Trophoblast cell (in vitro differentiated cells and primary cell): ENCODE measurements around the gene FAM24B.

ENCODE experiments used
- DNase-seq, 2 donors: peaks; one replicate each; pipeline ENCODE4 v3.0.0-alpha.2; 2016
- H2AFZ ChIP-seq: 2 replicates; pipeline ENCODE4 v1.6.1; 2013; ENCODE audit warnings: low read length, moderate library complexity, mild to moderate bottlenecking; ENCODE audit not compliant: insufficient read depth, poor library complexity
- H2AK5ac ChIP-seq: 2 replicates; pipeline ENCODE4 v1.6.1; 2013; ENCODE audit warnings: mild to moderate bottlenecking, low read length
- H2BK120ac ChIP-seq: 2 replicates; pipeline ENCODE4 v1.6.1; 2013; ENCODE audit warnings: low read length, mild to moderate bottlenecking, moderate library complexity; ENCODE audit not compliant: insufficient read depth, poor library complexity
- H2BK12ac ChIP-seq: 2 replicates; pipeline ENCODE4 v1.6.1; 2013; ENCODE audit warnings: mild to moderate bottlenecking, low read length, moderate library complexity
- H2BK5ac ChIP-seq: 2 replicates; pipeline ENCODE4 v1.6.1; 2013; ENCODE audit warnings: low read length, low read depth, moderate library complexity, mild to moderate bottlenecking; ENCODE audit not compliant: poor library complexity
- H3K14ac ChIP-seq: 2 replicates; pipeline ENCODE4 v1.6.1; 2013; ENCODE audit warnings: mild to moderate bottlenecking, low read length
- H3K18ac ChIP-seq: 2 replicates; pipeline ENCODE4 v1.6.1; 2013; ENCODE audit warnings: mild to moderate bottlenecking, low read length
- H3K23ac ChIP-seq: 2 replicates; pipeline ENCODE4 v1.6.1; 2013; ENCODE audit warnings: low read length
- H3K27ac ChIP-seq: 2 replicates; pipeline ENCODE4 v1.5.1; 2013; ENCODE audit warnings: low read depth, mild to moderate bottlenecking, inconsistent platforms, low read length, moderate library complexity
- H3K27me3 ChIP-seq: 2 replicates; pipeline ENCODE4 v1.6.1; 2013; ENCODE audit warnings: inconsistent platforms, mild to moderate bottlenecking, low read length, moderate library complexity; ENCODE audit not compliant: insufficient read depth
- H3K36me3 ChIP-seq, 2 experiments: 1 replicate in 1 of 2; 2 replicates in 1 of 2; pipeline ENCODE4 v1.6.1; 2013; ENCODE audit warnings: low read length in 2 of 2, mild to moderate bottlenecking in 2 of 2, moderate library complexity in 1 of 2; ENCODE audit not compliant: insufficient read depth in 2 of 2, control insufficient read depth in 1 of 2
- H3K4ac ChIP-seq: 2 replicates; pipeline ENCODE4 v1.6.1; 2013; ENCODE audit warnings: low read depth, mild to moderate bottlenecking, low read length, moderate library complexity
- H3K4me1 ChIP-seq, 2 experiments: 1 replicate in 1 of 2; 2 replicates in 1 of 2; pipeline ENCODE4 v1.6.1; 2013; ENCODE audit warnings: low read length in 2 of 2, mild to moderate bottlenecking in 2 of 2, moderate library complexity in 1 of 2; ENCODE audit not compliant: insufficient read depth in 2 of 2, control insufficient read depth in 1 of 2
- H3K4me2 ChIP-seq: 2 replicates; pipeline ENCODE4 v1.6.1; 2013; ENCODE audit warnings: inconsistent platforms, mild to moderate bottlenecking, low read length, moderate library complexity
- H3K4me3 ChIP-seq: 2 replicates; pipeline ENCODE4 v1.5.1; 2013; ENCODE audit warnings: mild to moderate bottlenecking, low read depth, low read length, inconsistent platforms
- H3K79me1 ChIP-seq: one replicate; pipeline ENCODE4 v1.6.1; 2013; ENCODE audit warnings: low read length
- H3K79me2 ChIP-seq: 2 replicates; pipeline ENCODE4 v1.6.1; 2013; ENCODE audit warnings: low read length, mild to moderate bottlenecking; ENCODE audit not compliant: control insufficient read depth, insufficient read depth, poor library complexity
- H3K9ac ChIP-seq: 2 replicates; pipeline ENCODE4 v1.6.1; 2013; ENCODE audit warnings: mild to moderate bottlenecking, low read length
- H3K9me3 ChIP-seq: 2 replicates; pipeline ENCODE4 v1.6.1; 2013; ENCODE audit warnings: low read depth, mild to moderate bottlenecking, control low read depth, inconsistent platforms, low read length; ENCODE audit not compliant: insufficient read depth
- H4K12ac ChIP-seq: 2 replicates; pipeline ENCODE4 v1.6.1; 2013; ENCODE audit warnings: low read depth, mild to moderate bottlenecking, low read length, moderate library complexity
- H4K8ac ChIP-seq: 2 replicates; pipeline ENCODE4 v1.6.1; 2013; ENCODE audit warnings: low read depth, mild to moderate bottlenecking, low read length, moderate library complexity
- H4K91ac ChIP-seq: one replicate; pipeline ENCODE4 v1.6.1; 2013; ENCODE audit warnings: low read depth, mild to moderate bottlenecking, low read length, moderate library complexity
- WGBS: extraction: QIAGEN DNeasy Blood & Tissue Kit; methylation state at CpG from one replicate; pipeline ENCODE4 v1.1.7; 2013; ENCODE audit warnings: missing lambda C conversion rate; ENCODE audit not compliant: insufficient read length, insufficient coverage; ENCODE audit errors: extremely low coverage; 5-methylcytosine and 5-hydroxymethylcytosine counted together

The FAM24B gene

GRCh38 chr10:122822973-122823690 lies 56.2 kb downstream of the FAM24B start:
- H3K4me1 ChIP-seq, result no peaks in the 10 kb centered on the region
- H3K36me3 ChIP-seq, result no peaks in the 10 kb centered on the region
- H2BK12ac ChIP-seq, result no peak overlapping the region
- H3K27me3 ChIP-seq, result no peaks in the 10 kb centered on the region
- no peak overlapping the region for H2AFZ ChIP-seq
- no peak overlapping the region for H3K18ac ChIP-seq
- H3K23ac ChIP-seq, result no peak overlapping the region
- H4K8ac ChIP-seq, result no peak overlapping the region
- no peak for DNase-seq
- no peak overlapping the region for H3K4me3 ChIP-seq
- no peak overlapping the region for H3K27ac ChIP-seq
- no peak overlapping the region for H2BK120ac ChIP-seq
- no peaks in the 10 kb centered on the region for H3K79me1 ChIP-seq
- no peak overlapping the region for H3K4me2 ChIP-seq
- H3K79me2 ChIP-seq, result no peaks in the 10 kb centered on the region
- H3K14ac ChIP-seq, result no peak overlapping the region
- no CpG with 5 or more reads among the region's 11 CpGs for whole genome bisulfite sequencing
- no peak overlapping the region for H3K9ac ChIP-seq
- H4K12ac ChIP-seq, result no peak overlapping the region
- no peak overlapping the region for H2AK5ac ChIP-seq
- no peak overlapping the region for H2BK5ac ChIP-seq
- peaks cover 3% of the 10 kb centered on the region for H3K9me3 ChIP-seq
- H4K91ac ChIP-seq, result no peak overlapping the region
- no peak overlapping the region for H3K4ac ChIP-seq

DNA sequence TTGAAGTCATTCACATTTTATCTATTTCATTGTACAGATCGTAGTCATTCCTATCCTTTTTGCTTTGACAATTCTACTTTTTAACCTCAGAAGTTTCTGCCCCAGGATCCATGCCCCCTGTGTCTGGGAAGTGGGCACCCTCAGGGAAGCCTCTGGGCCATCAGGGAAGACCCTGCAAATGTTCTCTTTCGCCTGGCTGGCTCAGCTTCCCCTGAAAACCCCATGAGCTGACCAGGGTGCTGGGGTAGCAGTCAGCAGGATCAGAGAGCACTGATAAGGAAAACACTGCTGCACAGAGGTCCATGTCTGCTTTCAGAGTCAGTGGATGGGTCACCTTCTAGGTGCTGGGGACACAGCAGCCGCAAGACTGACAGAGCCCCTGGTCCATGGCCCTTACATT lies 57.6 kb downstream of the FAM24B start:
- H3K4ac ChIP-seq, result no peak overlapping the region
- no peaks in the 10 kb centered on the region for H3K79me1 ChIP-seq
- no peak for DNase-seq
- H4K8ac ChIP-seq, result no peak overlapping the region
- H3K14ac ChIP-seq, result no peak overlapping the region
- no peaks in the 10 kb centered on the region for H3K4me1 ChIP-seq
- no CpG with 5 or more reads among the region's 3 CpGs for WGBS
- H3K36me3 ChIP-seq, result no peaks in the 10 kb centered on the region
- no peaks in the 10 kb centered on the region for H3K27me3 ChIP-seq
- H4K12ac ChIP-seq, result no peak overlapping the region
- no peaks in the 10 kb centered on the region for H3K79me2 ChIP-seq
- H3K9me3 ChIP-seq, result peaks cover 3% of the 10 kb centered on the region
- no peak overlapping the region for H3K4me2 ChIP-seq
- H3K23ac ChIP-seq, result no peak overlapping the region
- H2BK5ac ChIP-seq, result no peak overlapping the region
- no peak overlapping the region for H3K4me3 ChIP-seq
- H2AK5ac ChIP-seq, result no peak overlapping the region
- no peak overlapping the region for H3K27ac ChIP-seq
- no peak overlapping the region for H3K18ac ChIP-seq
- H3K9ac ChIP-seq, result no peak overlapping the region
- H2AFZ ChIP-seq, result no peak overlapping the region
- no peak overlapping the region for H4K91ac ChIP-seq
- no peak overlapping the region for H2BK12ac ChIP-seq
- no peak overlapping the region for H2BK120ac ChIP-seq

- no peak overlapping the region for H2AFZ ChIP-seq
- no peaks in the 10 kb centered on the region for H3K9me3 ChIP-seq
- H3K36me3 ChIP-seq, result no peaks in the 10 kb centered on the region
- H3K4ac ChIP-seq, result no peak overlapping the region
- H3K27me3 ChIP-seq, result no peaks in the 10 kb centered on the region
- H4K8ac ChIP-seq, result no peak overlapping the region
- H3K27ac ChIP-seq, result no peak overlapping the region
- H3K79me2 ChIP-seq, result no peaks in the 10 kb centered on the region
- no peak for DNase-seq
- no peak overlapping the region for H2BK120ac ChIP-seq
- no peak overlapping the region for H3K23ac ChIP-seq
- H3K79me1 ChIP-seq, result no peaks in the 10 kb centered on the region
- no peak overlapping the region for H2AK5ac ChIP-seq
- H4K12ac ChIP-seq, result no peak overlapping the region
- H4K91ac ChIP-seq, result no peak overlapping the region
- no peak overlapping the region for H3K14ac ChIP-seq
- no peak overlapping the region for H3K18ac ChIP-seq
- no peak overlapping the region for H3K4me2 ChIP-seq
- no peaks in the 10 kb centered on the region for H3K4me1 ChIP-seq
- H3K4me3 ChIP-seq, result no peak overlapping the region
- no peak overlapping the region for H3K9ac ChIP-seq
- no peak overlapping the region for H2BK12ac ChIP-seq
- no CpG with 5 or more reads among the region's 5 CpGs for WGBS
- H2BK5ac ChIP-seq, result no peak overlapping the region
These were observed 63.9 kb downstream of the FAM24B start for GRCh38 chr10:122815458-122815857.

- DNase-seq, result no peak
- H2AFZ ChIP-seq, result no peak overlapping the region
These were observed 64.9 kb downstream of the FAM24B start for GRCh38 chr10:122814493-122814892.

More at GRCh38 chr10:122814493-122814892, 64.9 kb downstream of the FAM24B start:
- Histone ChIP-seq H3K18ac (no peak overlapping the region), H3K36me3 (no peaks in the 10 kb centered on the region), H2BK12ac (no peak overlapping the region), H2AK5ac (no peak overlapping the region), H3K9me3 (no peaks in the 10 kb centered on the region), H3K4ac (no peak overlapping the region), H3K23ac (no peak overlapping the region), H4K12ac (no peak overlapping the region), H3K4me1 (no peaks in the 10 kb centered on the region), H4K91ac (no peak overlapping the region), H3K27me3 (no peaks in the 10 kb centered on the region), H3K9ac (no peak overlapping the region), H3K27ac (no peak overlapping the region), H2BK120ac (no peak overlapping the region), H4K8ac (no peak overlapping the region), H3K4me3 (no peak overlapping the region), H3K79me2 (no peaks in the 10 kb centered on the region), H3K14ac (no peak overlapping the region), H3K79me1 (no peaks in the 10 kb centered on the region), H2BK5ac (no peak overlapping the region), H3K4me2 (no peak overlapping the region)
- WGBS, result no CpG with 5 or more reads among the region's 2 CpGs
